Caki2 (cell line): ENCODE measurements around the gene PLCL1. TPM values are rescaled to one million over a fixed set of nuclear protein-coding genes. Genes with fewer than 3 reads are reported as not detected.

Experiments
- DNase-seq: peaks from one replicate; pipeline ENCODE4 v3.0.0-alpha.2; 2015; ENCODE audit warnings: low read depth
- in situ Hi-C: cut with HindIII; loops from 2 replicates; pipeline ENCODE4 v1.10.0; 2016; ENCODE audit warnings: low sequenced_read_pairs, low pct_unique_long_range_greater_than_20kb, mixed read lengths
- total RNA-seq: library from RNA; depleted of rRNA; stranded (reverse); fragments of >200 nt; shearing (Covaris generic); gene quantifications from 2 replicates; pipeline ENCODE4 v1.2.3, GENCODE V29; 2014; ENCODE audit warnings: low replicate concordance

The PLCL1 gene
- total RNA-seq, 1 experiment from 2014 or later = not detected

DNA sequence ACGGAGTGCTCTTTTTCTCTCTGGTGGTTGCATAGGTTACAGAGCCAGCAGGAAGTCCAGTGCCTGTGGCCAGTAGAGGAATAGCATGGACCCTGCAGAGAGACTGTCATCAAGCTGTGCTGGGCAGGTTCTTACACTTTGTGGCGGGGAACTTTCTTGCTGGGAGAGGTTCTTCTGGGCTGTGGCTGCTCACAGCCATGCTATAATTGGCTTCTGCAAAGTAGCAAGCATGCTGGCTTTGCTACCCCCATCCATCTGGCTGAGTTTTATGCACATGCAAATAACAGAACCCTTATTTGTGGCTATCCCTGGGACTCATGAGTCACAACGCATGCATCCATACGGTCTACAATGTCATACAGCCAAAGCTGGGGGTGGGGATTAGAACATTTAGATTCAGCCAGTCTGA lies 68.9 kb downstream of the PLCL1 start:
- DNase-seq = no peak
- in situ Hi-C loops = no loop called here

DNA sequence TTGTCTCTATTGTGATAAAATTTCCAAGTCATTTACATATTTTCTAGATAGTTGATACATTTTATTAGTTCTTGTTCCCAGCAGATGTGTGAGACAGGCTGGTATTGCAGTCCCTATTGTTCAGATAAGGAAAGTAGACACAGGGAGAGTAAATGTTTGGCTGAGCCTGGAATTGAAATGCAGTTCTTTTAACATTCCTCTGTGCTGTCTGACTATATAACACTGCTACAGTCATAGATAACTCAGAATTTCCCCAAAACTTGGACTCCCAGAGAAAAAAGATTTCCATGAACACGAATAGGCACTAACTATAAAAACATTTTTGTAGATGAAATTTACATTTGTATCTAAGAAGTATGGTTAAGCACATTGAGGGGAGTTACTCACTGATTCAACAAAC lies 71.4 kb downstream of the PLCL1 start:
- no peak for DNase-seq
- in situ Hi-C loops = no loop called here

DNA sequence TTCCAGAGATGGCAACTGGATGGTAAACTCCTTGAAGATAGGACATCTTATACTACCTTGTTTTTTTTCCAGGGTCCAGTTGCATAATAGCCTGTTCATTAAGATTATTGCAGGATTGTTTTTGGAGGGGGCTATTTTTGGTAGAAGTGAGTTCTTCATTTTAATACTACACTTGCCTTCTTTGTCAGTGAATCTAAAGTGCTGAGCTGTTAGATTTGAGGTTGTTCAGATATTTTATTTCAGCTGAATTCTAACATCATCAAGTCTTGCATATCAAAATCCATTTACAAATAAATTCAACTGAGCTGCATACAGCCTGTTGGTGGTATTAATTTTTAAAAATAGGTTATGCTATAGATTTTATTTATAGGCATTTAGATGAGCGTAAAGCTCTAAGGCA lies 72.1 kb downstream of the PLCL1 start:
- in situ Hi-C loops = no loop called here

DNA sequence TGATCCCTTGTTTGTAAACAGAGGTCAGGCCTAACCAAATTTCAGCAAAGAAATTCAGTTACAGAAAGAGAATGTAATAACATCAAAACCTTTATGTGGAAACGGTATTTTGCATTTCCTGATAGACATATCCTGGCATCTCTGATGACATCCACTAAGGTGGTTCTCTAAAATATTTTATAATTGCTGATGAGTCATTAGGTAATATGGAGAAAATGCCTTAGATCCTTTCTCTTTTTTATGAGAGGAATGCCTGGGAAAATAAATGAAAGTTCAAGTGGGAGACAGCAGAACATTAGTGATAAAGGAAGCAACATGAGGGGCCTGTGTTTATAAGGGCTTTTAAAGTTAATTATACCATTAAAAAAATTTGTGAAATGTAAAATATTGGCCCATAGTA lies 72.6 kb downstream of the PLCL1 start:
- in situ Hi-C loops = no loop called here
- DNase-seq = no peak

More for the DNA sequence above, 72.1 kb downstream of the PLCL1 start:
- no peak for DNase-seq

DNA sequence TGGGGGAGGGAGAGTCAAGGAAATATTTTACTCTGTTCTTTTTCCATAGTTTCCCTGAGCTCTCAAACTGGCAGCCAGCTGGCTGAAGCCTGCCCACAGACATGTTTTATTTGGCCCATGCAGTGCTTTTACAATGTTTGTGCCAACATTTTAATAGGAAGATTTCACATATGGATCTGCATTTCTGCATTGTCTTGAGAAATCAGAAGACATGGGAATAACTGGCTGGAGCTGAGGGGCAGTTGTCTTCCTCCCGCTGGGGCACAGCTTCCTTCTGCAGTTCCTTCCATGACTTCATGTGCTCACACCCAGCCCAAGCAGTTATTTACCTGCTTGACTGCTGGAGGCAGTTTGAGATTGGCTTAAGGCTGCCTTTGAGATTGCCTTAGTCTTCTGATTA lies 74.4 kb downstream of the PLCL1 start:
- in situ Hi-C loops = no loop called here
- DNase-seq = no peak

DNA sequence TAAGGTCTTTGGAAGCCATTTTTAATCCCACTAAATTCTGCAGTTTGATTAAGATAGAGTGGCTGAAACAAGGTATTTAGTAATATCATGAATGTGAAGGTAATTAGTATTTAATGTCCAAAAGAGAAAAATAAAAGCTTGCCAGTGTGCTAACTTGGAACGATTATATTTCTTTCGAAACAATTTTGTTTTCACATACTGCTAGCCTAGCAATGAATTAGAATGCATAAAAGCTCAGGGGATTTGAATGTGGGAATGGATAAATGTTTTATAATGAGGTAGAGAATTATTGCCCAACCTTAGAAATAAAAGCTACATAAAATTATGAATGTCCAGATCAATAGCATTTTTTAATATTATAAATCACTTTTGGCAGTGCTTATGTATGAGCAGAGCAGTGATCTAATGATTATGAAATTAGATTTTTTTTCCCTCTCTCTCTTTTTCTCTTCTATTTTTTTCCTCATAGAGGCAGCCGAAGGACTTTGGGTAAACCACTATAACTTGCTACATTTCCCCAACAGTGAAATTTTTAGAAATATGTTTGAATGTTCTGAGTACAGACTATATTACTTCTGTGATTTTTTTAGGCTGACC lies 75.5 kb downstream of the PLCL1 start:
- DNase-seq = no peak
- in situ Hi-C loops = no loop called here

DNA sequence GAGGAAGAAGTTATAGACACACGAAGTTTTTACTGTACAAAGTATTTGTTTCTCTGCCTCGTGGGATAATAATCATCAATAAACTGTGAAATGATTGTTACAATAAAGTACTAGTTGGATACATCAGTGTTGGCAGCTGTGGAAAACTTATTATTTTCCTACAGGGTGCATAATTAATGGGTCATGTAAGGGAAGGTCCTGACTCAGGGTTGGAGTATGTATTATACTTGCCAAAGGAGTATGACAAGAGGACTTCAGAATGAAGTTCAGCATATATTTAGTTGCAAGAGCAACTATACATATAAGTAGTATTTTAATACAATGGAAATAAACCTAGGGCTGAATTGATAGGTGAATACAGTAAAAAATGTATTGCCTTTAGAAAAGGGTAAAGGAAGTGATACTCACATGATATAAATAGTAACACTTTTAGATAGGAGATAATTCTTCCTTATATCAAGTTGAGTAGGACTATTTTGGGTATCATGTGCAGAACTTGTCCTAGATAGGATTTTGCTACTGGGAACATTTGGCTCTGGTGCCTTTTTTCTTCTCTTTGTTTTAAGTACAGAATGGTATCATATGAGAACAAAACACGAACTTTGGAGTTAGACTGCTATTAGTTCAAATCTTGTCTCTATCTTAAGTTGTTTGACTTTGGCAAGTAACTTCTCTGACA lies 79.1 kb downstream of the PLCL1 start:
- in situ Hi-C loops = no loop called here
- no peak for DNase-seq

DNA sequence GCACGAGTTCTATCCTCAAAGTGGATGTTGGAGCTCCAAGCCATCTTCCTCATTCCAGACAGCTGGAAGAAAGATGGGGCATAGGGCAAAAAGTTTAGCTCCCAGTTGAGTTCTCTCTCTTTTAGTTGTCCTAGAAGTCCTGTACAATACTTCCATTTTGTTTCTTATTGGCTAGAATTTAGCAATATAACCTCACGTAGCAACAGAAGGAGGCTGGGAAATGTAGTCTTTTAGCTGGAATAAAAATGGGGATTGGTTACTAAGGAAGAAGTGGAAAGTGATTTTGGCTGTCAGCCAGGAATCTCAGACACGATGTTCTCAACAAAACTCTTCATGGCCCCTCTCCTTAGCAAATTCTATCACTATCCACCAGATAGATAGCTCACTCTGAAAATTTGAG lies 79.9 kb downstream of the PLCL1 start:
- in situ Hi-C loops = no loop called here
- DNase-seq = no peak

DNA sequence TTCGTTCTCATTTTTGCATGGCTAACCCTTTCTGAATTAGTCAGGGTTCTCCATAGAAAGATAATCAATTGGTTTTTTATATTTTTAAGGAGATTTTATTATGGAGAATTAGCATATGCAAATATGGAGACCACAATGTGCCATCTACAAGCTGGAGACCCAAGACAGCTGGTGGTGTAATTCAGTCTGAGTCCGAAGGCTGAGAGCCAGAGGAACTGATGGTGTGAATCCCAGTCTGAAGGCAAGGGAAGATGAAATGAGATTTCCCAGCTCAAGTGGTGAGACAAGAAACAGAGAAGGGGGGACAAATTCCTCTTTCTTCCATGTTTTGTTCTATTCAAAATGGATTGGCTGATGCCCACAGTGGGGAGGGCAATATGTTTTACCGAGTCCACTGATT lies 80.7 kb downstream of the PLCL1 start:
- in situ Hi-C loops = no loop called here
- DNase-seq = no peak

DNA sequence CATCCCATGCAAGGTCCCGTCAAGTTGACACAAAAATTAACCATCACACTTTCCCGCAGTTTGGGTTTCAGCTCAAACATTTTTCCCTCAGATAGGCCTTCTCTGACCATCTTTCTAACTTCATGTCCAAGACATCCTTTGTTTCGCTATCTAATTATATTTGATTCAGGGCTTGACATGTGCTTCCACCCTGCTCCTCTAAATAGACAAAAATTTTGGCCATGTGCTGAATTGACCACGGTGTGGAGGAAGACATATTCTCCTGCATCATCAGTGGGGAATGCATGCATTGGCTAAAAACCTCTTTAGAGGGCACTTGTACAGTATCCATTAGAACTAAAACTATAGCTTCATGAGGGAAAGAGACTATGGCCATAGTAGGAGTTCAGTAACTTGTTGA lies 81.2 kb downstream of the PLCL1 start:
- no peak for DNase-seq
- in situ Hi-C loops = no loop called here

DNA sequence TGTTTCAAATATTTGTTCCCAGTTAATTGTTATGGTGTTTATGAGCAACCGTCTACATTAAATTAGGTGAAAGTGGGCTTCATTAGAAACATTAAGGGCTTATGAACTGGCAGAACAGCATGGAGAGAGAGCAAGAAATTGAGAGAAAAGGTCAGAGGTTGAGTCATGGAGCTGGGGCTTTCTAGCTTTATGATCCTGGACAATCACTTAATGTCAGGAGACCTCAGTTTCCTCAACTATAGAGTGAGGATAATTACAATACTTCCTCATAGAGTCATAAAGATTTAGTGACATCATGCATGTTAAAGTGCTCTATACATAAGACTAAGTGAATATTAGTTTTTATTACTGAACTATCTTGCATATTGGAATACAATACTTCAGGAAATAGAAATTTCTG lies 83.9 kb downstream of the PLCL1 start:
- in situ Hi-C loops = no loop called here
- DNase-seq = no peak

DNA sequence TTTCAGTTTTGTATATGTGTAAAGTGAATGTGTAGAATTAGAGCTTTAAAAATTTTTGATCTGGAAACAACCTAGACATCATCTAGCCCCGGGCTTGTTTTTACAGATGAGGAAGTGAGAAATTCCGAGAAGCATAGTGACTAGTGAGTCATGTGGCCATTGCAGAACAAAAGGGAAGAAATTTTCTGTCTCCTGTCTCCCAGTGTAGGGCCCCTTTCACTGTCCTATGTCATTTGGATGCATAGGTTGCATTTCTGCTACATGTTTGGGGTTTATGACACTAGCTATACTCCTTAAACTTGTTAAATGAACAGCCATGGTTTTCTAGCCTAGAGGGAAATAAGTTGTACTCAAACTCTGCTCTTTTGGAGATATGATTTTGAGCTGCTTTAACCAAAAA lies 84.6 kb downstream of the PLCL1 start:
- in situ Hi-C loops = no loop called here
- no peak for DNase-seq

DNA sequence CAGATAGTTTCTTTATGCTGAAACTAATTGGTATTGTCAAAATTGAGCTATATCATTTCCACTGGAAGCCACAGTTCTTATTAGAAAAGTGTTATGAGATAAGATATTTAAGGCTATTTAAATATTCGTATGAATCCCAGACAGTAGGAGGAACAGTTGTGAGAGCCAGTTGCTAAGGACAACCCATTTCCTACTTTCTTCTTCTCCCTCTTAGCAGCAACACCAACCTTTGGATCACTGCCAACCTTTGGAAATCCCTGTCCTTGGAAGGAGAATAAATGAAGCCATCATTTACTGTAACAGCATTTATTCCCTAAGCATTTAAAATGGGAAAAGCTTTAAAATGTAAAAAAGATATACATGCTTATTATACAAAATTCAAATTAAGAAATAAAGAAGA lies 85.8 kb downstream of the PLCL1 start:
- no peak for DNase-seq
- in situ Hi-C loops = no loop called here

DNA sequence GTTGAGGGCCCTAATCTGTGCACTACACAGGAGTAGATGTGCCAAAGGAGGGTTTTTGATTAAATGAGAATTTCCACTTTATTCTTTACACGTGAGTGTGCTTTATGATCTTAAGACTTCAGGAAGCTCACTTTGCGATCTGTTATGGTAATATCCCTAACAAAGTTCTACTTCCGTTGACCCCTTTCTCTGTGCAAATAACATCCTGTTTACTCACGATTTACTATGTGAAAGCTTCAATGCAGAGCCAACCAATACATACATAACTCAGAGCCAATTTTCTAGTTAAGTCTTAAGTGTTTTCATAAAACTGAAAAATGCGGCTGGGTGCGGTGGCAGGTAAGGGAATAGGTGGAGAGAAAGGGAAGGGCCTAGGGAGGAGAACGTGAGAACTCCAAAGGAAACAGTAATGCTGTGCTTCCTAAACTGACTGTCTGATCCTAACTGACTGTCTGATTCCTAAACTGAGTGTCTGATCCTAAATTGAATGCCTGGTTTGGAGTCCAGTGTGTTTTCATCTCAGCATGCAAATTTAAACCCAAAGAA lies 87.6 kb downstream of the PLCL1 start:
- DNase-seq = no peak
- in situ Hi-C loops = no loop called here

DNA sequence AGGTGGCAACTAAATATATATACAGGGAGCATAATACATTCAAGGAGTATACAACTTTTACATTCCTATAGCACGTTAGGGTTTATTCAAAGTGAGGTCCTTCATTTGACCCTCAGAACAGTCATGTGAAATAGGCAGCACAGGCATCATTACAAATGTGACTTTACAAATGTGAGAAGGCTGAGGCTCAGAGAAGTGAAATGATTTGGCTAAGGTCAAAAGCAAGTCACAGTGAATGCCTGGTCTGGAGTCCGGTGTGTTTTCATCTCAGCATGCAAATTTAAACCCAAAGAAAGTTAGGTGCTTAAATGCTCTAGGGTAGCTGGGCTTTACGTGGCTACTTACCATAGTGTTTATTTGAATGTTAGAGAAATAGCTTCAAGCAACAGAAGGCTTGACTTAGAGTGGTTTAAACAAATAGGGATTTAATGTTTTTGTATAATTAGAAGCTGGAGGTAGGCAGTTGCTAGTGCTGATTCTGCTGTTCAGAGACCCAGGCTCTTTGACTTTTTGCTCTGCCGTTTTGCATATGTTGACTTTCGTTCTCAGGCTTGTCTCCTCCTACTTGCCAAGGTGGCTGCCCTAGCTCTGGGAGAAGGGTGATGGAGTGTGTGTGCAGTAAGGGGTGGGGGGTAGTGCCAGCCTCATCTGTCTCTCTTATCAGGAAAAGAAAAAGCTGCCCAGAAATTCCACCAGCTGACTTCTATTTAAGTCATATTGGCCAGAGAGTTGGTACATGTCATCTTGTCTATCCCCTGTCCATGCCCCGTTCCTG lies 89.2 kb downstream of the PLCL1 start:
- in situ Hi-C loops = no loop called here
- DNase-seq = no peak

DNA sequence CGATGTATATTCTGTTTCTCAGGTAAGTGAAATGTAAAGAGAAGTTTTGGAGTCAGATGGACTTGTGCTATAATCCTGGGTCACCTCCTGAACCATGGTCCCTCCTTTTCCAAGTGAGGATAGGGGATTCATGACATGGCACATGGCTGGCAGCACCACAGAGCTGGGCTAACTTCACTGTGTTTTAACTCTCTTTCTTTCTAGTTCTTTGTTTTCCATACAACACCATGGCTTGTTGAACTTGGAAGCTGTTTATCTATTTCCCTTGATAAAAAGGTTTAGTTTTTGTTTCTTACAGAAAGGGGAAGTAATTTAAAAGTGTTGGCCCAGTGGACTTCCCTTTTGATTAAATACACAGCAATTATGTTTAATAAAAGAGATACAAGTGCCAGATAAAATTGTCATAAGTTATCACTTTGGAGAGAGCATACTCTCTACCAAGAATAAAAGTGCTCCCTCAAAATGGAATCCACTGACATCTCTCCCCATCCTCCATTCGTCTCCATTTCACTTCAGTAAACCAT lies 90.4 kb downstream of the PLCL1 start:
- no peak for DNase-seq
- in situ Hi-C loops = no loop called here

DNA sequence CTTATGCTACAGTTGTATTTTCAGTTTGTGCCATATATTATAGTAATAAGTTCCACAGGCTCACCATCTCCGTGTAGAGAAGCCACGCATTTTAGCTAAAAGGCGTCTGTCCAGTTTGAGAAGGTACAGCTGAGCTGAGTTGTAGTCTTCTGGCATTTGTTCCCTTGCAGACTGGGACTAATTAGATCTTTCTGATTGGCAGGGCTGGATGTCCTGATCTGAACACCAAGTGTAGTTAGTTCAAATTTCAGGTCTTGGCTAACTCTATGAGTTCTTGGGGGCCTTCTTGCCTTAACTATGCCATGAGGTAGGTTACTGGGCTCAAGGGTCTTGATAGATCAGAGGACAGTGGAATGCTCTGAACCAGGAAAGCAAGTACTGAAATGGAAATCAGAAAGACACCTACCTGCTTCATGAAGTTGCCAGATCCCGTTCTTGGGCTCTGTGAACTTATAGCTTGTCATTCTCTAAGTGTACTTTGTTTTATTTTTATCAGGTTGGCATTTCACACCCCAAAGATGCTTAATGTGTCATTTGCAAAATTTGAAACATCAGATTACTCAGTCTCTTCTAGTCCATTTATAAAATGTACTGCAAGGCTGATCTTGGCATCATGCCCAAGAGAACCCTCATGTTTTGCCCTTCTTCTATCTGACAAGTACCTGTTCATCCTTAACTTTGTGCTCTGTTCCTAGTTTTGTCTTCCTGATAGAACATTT lies 93.7 kb downstream of the PLCL1 start:
- in situ Hi-C loops = no loop called here
- DNase-seq = no peak

DNA sequence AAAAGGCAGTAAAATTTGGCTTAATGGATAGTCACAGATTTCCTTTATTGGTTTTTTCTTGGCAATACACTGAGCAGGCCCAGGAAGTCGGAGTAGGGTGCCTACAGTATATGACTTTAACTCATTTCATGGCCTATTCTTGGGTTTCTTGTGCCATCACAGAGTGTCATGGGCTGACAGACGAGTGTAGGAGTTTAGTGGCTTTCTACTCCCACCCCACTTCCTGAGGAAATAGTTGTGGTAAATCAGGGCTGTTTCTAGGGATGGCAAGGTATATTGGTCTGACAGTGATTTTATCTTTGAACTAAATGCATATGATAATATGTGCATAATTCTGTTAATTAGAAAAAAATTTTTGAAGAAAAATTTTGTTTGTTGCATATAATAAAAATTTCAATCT lies 100.1 kb downstream of the PLCL1 start:
- DNase-seq = no peak
- in situ Hi-C loops = no loop called here

DNA sequence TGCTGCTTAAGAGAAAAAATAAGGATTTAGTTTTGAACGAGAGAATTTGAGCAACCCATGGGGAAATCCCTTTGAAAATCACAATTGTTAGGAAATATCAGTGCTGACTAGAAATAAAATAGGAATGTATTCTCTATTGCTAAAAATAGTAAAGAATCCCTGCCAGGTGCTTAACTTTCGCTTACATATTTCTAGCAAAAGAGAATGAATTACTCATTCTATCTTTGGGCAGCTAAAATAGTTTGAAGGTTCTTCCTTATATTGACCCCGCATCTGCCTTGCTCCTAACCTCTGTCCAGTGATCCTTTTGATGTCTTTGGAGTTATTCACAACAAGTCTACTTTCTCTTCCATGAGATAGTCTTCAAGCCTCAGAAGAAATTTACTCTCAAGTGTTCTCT lies 103.8 kb downstream of the PLCL1 start:
- DNase-seq = no peak
- in situ Hi-C loops = no loop called here
